Measurements from ENCODE around the gene LZTS2.

GRCh38 chr10:101056365-101057151 is 57.0 kb downstream of the LZTS2 start:
- TF ChIP-seq CTCF (IDR thresholded peaks at IDR 0.05), result no peak
- no peak for TF ChIP-seq RCOR1 (IDR thresholded peaks at IDR 0.05; ENCODE audit: low read length)
- no peak for TF ChIP-seq EP300 (IDR thresholded peaks at IDR 0.05; ENCODE audit: borderline replicate concordance in 1 of 2, low read depth in 1 of 2, low read length in 1 of 2)
- no peak for TF ChIP-seq USF2 (IDR thresholded peaks at IDR 0.05; ENCODE audit: borderline replicate concordance, low read depth, low read length)
- TF ChIP-seq MEF2A (IDR thresholded peaks at IDR 0.05; ENCODE audit: borderline replicate concordance, low read depth), result no peak
- TF ChIP-seq POLR2AphosphoS5 (IDR thresholded peaks at IDR 0.05; ENCODE audit: low read depth, low read length), result no peak
- no peak for TF ChIP-seq MAX (IDR thresholded peaks at IDR 0.05; ENCODE audit: low read depth)
- no peak for TF ChIP-seq TAF1 (IDR thresholded peaks at IDR 0.05; ENCODE audit: borderline replicate concordance, low read depth, low read length)
- TF ChIP-seq ELF1 (IDR thresholded peaks at IDR 0.05), result no peak
- no peak for TF ChIP-seq NFIC (IDR thresholded peaks at IDR 0.05; ENCODE audit: borderline replicate concordance)
- TF ChIP-seq SMC3 (IDR thresholded peaks at IDR 0.05; ENCODE audit: low read depth, low read length), result no peak
- TF ChIP-seq RXRA (IDR thresholded peaks at IDR 0.05; ENCODE audit: borderline replicate concordance, low read depth), result no peak
- TF ChIP-seq REST (IDR thresholded peaks at IDR 0.05; ENCODE audit: low read depth, low read length), result no peak

All from SK-N-SH (cell line).